Left lung (tissue), 10 donors: ENCODE data around the gene ZNF407. TPM values are rescaled to one million over a fixed set of nuclear protein-coding genes. Genes with fewer than 3 reads are reported as not detected.

ENCODE experiments used
- ATAC-seq: fragments of 200-7000 bp; cut with Tn5 transposase; one replicate; pipeline ENCODE4 v1.9.1; 2020; ENCODE audit warnings: moderate library complexity
- DNase-seq, 4 donors: peaks; one replicate each; pipeline ENCODE4 v3.0.0-alpha.2; 2013 to 2020
- H3K27ac ChIP-seq, 2 donors: fragments of 200-600 bp; sonication (generic) in 1 of 2; one replicate each; pipeline versions ENCODE4 v1.5.0 to v1.8.0; 2020 to 2021
- H3K27me3 ChIP-seq, 2 donors: fragments of 200-600 bp; sonication (generic) in 1 of 2; one replicate each; pipeline versions ENCODE4 v1.5.0 to v1.8.0; 2020 to 2021
- H3K36me3 ChIP-seq, 2 donors: fragments of 200-600 bp; sonication (generic) in 1 of 2; one replicate each; pipeline versions ENCODE4 v1.5.0 to v1.8.0; 2020 to 2021
- H3K4me1 ChIP-seq, 2 donors: fragments of 200-600 bp; one replicate each; pipeline ENCODE4 v1.8.0; 2021
- H3K4me3 ChIP-seq, 2 donors: fragments of 200-600 bp; sonication (generic) in 1 of 2; one replicate each; pipeline versions ENCODE4 v1.5.0 to v1.8.0; 2020 to 2021; ENCODE audit warnings: mild to moderate bottlenecking in 1 of 2
- H3K9me3 ChIP-seq, 2 donors: fragments of 200-600 bp; sonication (generic) in 1 of 2; one replicate each; pipeline versions ENCODE4 v1.5.0 to v1.8.0; 2020 to 2021
- CTCF ChIP-seq, 2 donors: fragments of 200-600 bp; sonication (generic) in 1 of 2; IDR thresholded peaks; one replicate each; pipeline versions ENCODE4 v1.5.0 to v1.8.0; 2021; ENCODE audit warnings: antibody characterized with exemption in 2 of 2
- intact Hi-C, 2 donors: fragments of 100-400 bp; cut with DNase I; formaldehyde crosslinking; loops; one replicate each; pipeline versions ENCODE4 v1.11.2 to v1.14.2; 2022
- polyA plus RNA-seq, 6 donors: library from polyadenylated mRNA; unstranded; fragments of 120-200 nt; gene quantifications; one replicate each; pipeline ENCODE4 v1.2.1, GENCODE V29; 2013; ENCODE audit not compliant: insufficient read length in 6 of 6
- total RNA-seq, 2 donors: library from RNA; stranded (reverse); fragmentation: NEBNext Ultra II Directional; extraction: Animal tissue kit (Norgen Biotek cat#: 25700); gene quantifications; one replicate each; pipeline ENCODE4 v1.2.1, GENCODE V29; 2021
- donor health status: DM: no; HTN: yes; CAD: no.
- donor health status: DM: no; HTN: no; CAD: no.

ZNF407 gene
- total and polyA plus RNA-seq, 8 donors = 10.3 to 16.7 (median 11.3) TPM

GRCh38 chr18:74902147-74902455 is 304.4 kb downstream of the ZNF407 start:
- H3K4me3 ChIP-seq = no peak overlapping the region
- ATAC-seq = no peak
- DNase-seq = peak in 1 of 4 donors; percentile 37
- no peaks in the 10 kb centered on the region for H3K9me3 ChIP-seq
- H3K4me1 ChIP-seq = peaks cover 0 to 5% of the 10 kb centered on the region in 2 donors
- no peak overlapping the region for H3K27ac ChIP-seq
- no peaks in the 10 kb centered on the region for H3K27me3 ChIP-seq
- H3K36me3 ChIP-seq = peaks cover 0 to 4% of the 10 kb centered on the region in 2 donors
- no peak for TF ChIP-seq CTCF (IDR thresholded peaks at IDR 0.05)
- intact Hi-C loops = no loop called here

- Histone ChIP-seq H3K27ac (no peak overlapping the region), H3K4me3 (no peak overlapping the region), H3K4me1 (no peaks in the 10 kb centered on the region), H3K27me3 (no peaks in the 10 kb centered on the region), H3K9me3 (no peaks in the 10 kb centered on the region), H3K36me3 (peaks cover 0 to 4% of the 10 kb centered on the region in 2 donors)
- no peak for TF ChIP-seq CTCF (IDR thresholded peaks at IDR 0.05)
- intact Hi-C loops = no loop called here
- ATAC-seq (no peak), DNase-seq (peak in 1 of 4 donors; percentile 37)
These were observed 307.6 kb downstream of the ZNF407 start for GRCh38 chr18:74905247-74905646.

- no peak for DNase-seq
- no peak overlapping the region for H3K4me3 ChIP-seq
- H3K27ac ChIP-seq = no peak overlapping the region
- no peaks in the 10 kb centered on the region for H3K27me3 ChIP-seq
- peak; percentile 14 for ATAC-seq
- no peaks in the 10 kb centered on the region for H3K4me1 ChIP-seq
- TF ChIP-seq CTCF (IDR thresholded peaks at IDR 0.05) = no peak
- H3K9me3 ChIP-seq = no peaks in the 10 kb centered on the region
- H3K36me3 ChIP-seq = peaks cover 0 to 4% of the 10 kb centered on the region in 2 donors
- intact Hi-C loops = no loop called here
These were observed 308.5 kb downstream of the ZNF407 start for GRCh38 chr18:74906184-74906583.

GRCh38 chr18:74914052-74914591 is 316.5 kb downstream of the ZNF407 start:
- Histone ChIP-seq H3K27me3 (no peaks in the 10 kb centered on the region), H3K4me3 (no peak overlapping the region), H3K36me3 (no peaks in the 10 kb centered on the region), H3K9me3 (no peaks in the 10 kb centered on the region), H3K4me1 (peaks cover 0 to 4% of the 10 kb centered on the region in 2 donors), H3K27ac (no peak overlapping the region)
- no peak for ATAC-seq
- TF ChIP-seq CTCF (IDR thresholded peaks at IDR 0.05) = no peak
- intact Hi-C loops = no loop called here
- DNase-seq = no peak

GRCh38 chr18:74914648-74915047 is 317.0 kb downstream of the ZNF407 start:
- Histone ChIP-seq H3K4me1 (peaks cover 0 to 4% of the 10 kb centered on the region in 2 donors), H3K36me3 (no peaks in the 10 kb centered on the region), H3K4me3 (no peak overlapping the region), H3K27ac (no peak overlapping the region), H3K27me3 (no peaks in the 10 kb centered on the region), H3K9me3 (no peaks in the 10 kb centered on the region)
- no peak for TF ChIP-seq CTCF (IDR thresholded peaks at IDR 0.05)
- intact Hi-C loops = no loop called here
- ATAC-seq = no peak
- DNase-seq = no peak
